GM18873 (cell line): ENCODE results near the gene C16orf78.

ENCODE experiments used
- ATAC-seq: cut with Tn5 transposase; IDR thresholded peaks from one replicate; pipeline ENCODE4 v1.9.1; 2021; ENCODE audit warnings: mild to moderate bottlenecking, moderate library complexity, moderate number of reproducible peaks; ENCODE audit not compliant: unreplicated experiment, low FRiP score

The C16orf78 gene

GRCh38 chr16:49373504-49373903, at the start of gene C16orf78:
Gene C16orf78, plus strand, starts transcription at chr16:49373804. Its CDS starts 136 bp downstream, at chr16:49373940.
- ATAC-seq: no peak

- no peak for ATAC-seq
Measured at GRCh38 chr16:49324703-49325102, 48.9 kb upstream of the C16orf78 start.

GRCh38 chr16:49327466-49327865, 46.1 kb upstream of the C16orf78 start:
- ATAC-seq: no peak

- ATAC-seq: no peak
Measured at GRCh38 chr16:49328325-49328724, 45.3 kb upstream of the C16orf78 start.

GRCh38 chr16:49330562-49331201, 42.9 kb upstream of the C16orf78 start:
- no peak for ATAC-seq

GRCh38 chr16:49332589-49333258, 40.9 kb upstream of the C16orf78 start:
- no peak for ATAC-seq

- ATAC-seq: no peak
Measured at GRCh38 chr16:49333259-49333597, 40.4 kb upstream of the C16orf78 start.

- ATAC-seq: no peak
Measured at GRCh38 chr16:49335828-49336227, 37.8 kb upstream of the C16orf78 start.

- ATAC-seq: no peak
Measured at GRCh38 chr16:49336581-49336980, 37.0 kb upstream of the C16orf78 start.

- ATAC-seq: no peak
Measured at GRCh38 chr16:49337814-49338350, 35.7 kb upstream of the C16orf78 start.

GRCh38 chr16:49338611-49339265, 34.9 kb upstream of the C16orf78 start:
- no peak for ATAC-seq

- no peak for ATAC-seq
Measured at GRCh38 chr16:49340466-49340865, 33.1 kb upstream of the C16orf78 start.

GRCh38 chr16:49341706-49342105, 31.9 kb upstream of the C16orf78 start:
- no peak for ATAC-seq

GRCh38 chr16:49342336-49343265, 31.0 kb upstream of the C16orf78 start:
- no peak for ATAC-seq

GRCh38 chr16:49343291-49343690, 30.3 kb upstream of the C16orf78 start:
- ATAC-seq: no peak

- ATAC-seq: no peak
Measured at GRCh38 chr16:49344401-49344800, 29.2 kb upstream of the C16orf78 start.

GRCh38 chr16:49345829-49346228, 27.8 kb upstream of the C16orf78 start:
- ATAC-seq: no peak

GRCh38 chr16:49346459-49346858, 27.1 kb upstream of the C16orf78 start:
- ATAC-seq: no peak

GRCh38 chr16:49347476-49347875, 26.1 kb upstream of the C16orf78 start:
- ATAC-seq: no peak

GRCh38 chr16:49348408-49349176, 25.0 kb upstream of the C16orf78 start:
- ATAC-seq: no peak
